ENCODE measurements around the gene PNMA6E. TPM values are rescaled to one million over a fixed set of nuclear protein-coding genes. Genes with fewer than 3 reads are reported as not detected.

Gene PNMA6E
- total and polyA plus RNA-seq, 2 donors: not detected

DNA sequence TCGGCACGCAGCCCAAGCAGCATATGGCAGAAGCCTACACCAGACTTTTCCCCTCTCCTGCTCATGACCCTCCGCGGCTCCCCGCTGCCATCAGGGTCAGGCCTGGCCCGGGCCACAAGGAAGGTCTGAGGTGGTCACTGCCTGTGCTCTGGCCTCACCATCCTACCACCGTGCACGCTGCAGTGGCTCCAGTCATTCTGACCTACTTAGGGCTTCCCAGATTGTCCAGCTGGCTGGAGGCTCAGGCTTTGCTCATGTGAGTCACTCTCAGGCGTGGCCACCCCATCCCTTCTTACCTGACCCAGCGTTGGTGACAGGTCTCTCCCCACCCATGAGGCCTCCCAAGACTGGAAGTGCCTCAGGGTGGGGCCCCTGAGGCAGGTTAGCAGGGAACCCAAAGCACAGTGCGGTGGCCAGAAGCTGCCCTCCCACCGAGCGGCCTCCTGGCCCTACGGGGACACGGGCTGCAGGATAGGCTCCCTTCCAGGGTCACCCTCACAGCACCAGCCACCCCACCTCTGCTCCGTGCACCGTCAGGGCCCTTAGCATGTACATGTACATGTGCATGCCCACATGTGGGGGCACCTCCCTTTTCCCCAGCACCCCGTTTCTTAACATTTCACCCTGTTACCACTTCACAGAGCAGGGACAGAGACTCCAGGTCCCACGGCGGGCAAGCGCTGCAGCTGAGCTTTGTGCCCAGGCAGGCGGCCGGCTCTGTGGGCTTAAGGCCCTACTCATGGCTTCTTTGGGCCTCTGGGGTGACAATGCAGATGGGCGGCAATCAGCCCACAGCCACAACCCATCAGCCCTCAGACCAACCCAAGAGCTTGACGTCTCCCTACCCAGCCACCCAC is 42.6 kb upstream of the PNMA6E start:
- WGBS: 76% methylated on average over 25 of the region's 25 CpGs
- H3K4me1 ChIP-seq (ENCODE audit: insufficient read depth): no peaks in the 10 kb centered on the region
- no peak overlapping the region for H3K27ac ChIP-seq (ENCODE audit: low read depth)
- DNase-seq (ENCODE audit: extremely low spot score): no peak
- no peak overlapping the region for H3K4me3 ChIP-seq (ENCODE audit: low read depth, low read length)
- H3K36me3 ChIP-seq (ENCODE audit: insufficient read depth): no peaks in the 10 kb centered on the region

DNA sequence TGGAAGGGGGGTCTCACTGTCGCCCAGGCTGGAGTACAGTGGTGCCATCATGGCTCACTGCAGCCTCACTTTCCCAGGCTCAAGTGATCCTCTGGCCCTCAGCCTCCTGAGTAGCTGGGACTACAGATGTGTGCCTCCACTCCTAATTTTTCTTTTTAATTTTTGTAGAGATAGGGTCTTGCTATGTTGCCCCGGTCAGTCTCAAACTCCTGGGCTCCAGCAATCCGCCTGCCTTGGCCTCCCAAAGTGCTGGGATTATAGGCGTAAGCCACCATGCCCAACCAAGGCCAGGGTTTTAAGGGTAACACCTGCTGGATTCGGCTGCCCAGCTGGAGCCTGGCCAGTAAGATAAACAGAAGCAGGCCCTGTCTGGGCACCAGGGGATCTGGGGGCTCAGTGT is 41.3 kb upstream of the PNMA6E start:
- 80% methylated on average over 5 of the region's 5 CpGs for whole genome bisulfite sequencing
- no peak for DNase-seq (ENCODE audit: extremely low spot score)

DNA sequence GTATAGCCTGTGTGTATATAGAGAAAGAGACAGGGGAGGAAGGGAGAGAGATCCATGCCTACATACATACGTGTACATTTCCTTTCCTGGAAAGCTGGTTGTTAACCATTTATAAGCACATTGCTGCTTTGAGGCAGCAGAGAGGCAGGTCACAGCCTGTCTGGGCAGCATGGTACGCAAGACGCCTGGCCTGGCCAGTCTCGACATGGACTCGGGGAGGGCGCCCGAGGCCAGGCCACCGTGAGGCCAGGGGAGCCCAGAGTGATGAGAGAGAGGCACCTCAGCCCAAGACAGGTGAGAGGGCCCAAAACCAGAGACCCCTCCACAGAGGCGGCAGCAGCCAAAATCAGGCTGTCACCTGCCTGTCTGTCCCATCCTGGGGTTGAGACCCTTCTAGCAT is 40.8 kb upstream of the PNMA6E start:
- no peaks in the 10 kb centered on the region for H3K4me1 ChIP-seq (ENCODE audit: insufficient read depth)
- WGBS: 75% methylated on average over 9 of the region's 9 CpGs
- no peak overlapping the region for H3K27ac ChIP-seq (ENCODE audit: low read depth)
- no peaks in the 10 kb centered on the region for H3K36me3 ChIP-seq (ENCODE audit: insufficient read depth)
- DNase-seq (ENCODE audit: extremely low spot score): peak; percentile 5
- no peak overlapping the region for H3K4me3 ChIP-seq (ENCODE audit: low read depth, low read length)

More for the DNA sequence above, 41.3 kb upstream of the PNMA6E start:
- H3K27ac ChIP-seq (ENCODE audit: low read depth): no peak overlapping the region
- no peaks in the 10 kb centered on the region for H3K4me1 ChIP-seq (ENCODE audit: insufficient read depth)
- no peaks in the 10 kb centered on the region for H3K36me3 ChIP-seq (ENCODE audit: insufficient read depth)
- H3K4me3 ChIP-seq (ENCODE audit: low read depth, low read length): no peak overlapping the region

DNA sequence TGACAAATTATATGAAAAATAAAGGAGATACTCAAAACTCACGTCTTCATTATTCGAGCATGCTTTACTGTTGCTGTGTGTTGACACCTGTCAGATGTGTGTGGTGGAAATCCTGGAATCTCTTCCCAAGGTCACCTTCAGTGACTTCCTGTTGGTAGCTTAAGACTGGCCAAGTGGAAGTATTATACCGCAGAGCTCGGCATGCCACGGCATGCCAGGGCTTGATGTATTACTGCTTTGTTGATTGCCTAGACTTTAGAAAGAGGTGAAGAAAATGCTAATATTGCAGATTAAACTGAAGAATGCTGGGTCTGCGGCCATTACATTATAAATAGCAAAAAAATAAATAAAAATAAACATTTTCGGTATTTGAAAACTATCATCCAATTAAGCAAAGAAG is 40.1 kb upstream of the PNMA6E start:
- Histone ChIP-seq H3K36me3 (ENCODE audit: insufficient read depth) (no peaks in the 10 kb centered on the region), H3K27ac (ENCODE audit: low read depth) (no peak overlapping the region), H3K4me1 (ENCODE audit: insufficient read depth) (no peaks in the 10 kb centered on the region), H3K4me3 (ENCODE audit: low read depth, low read length) (no peak overlapping the region)
- WGBS: 68% methylated on average over 7 of the region's 7 CpGs
- DNase-seq (ENCODE audit: extremely low spot score): no peak

DNA sequence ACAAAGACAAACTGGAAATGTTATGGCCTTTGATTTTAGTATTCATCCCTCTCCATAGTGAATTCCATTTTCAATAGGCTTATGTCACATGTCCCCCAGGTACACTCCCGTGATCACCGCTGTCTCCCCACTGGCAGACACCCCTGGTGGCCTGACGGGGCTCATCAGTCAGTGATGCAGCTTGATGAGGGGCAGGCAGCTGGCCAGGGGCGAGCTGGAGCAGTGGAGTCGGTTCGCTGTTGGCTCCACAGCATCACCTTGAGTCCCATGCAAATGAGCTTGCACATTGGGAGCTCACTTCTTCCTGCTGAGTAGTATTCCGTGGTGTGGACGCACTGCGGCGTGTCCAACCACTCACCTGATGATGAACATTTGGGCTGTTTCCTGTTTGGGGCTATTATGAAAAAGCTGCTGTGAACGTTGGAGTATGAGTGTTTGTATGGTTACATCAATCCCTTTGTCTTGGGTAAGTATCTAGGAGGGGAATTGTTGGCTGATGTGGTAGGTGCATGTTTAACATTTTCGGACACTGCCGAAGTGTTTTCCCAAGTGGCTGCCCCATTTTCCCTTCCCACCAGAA is 39.5 kb upstream of the PNMA6E start:
- Histone ChIP-seq H3K36me3 (ENCODE audit: insufficient read depth) (no peaks in the 10 kb centered on the region), H3K27ac (ENCODE audit: low read depth) (no peak overlapping the region), H3K4me3 (ENCODE audit: low read depth, low read length) (no peak overlapping the region), H3K4me1 (ENCODE audit: insufficient read depth) (no peaks in the 10 kb centered on the region)
- WGBS: 74% methylated on average over 13 of the region's 13 CpGs
- DNase-seq (ENCODE audit: extremely low spot score): no peak

DNA sequence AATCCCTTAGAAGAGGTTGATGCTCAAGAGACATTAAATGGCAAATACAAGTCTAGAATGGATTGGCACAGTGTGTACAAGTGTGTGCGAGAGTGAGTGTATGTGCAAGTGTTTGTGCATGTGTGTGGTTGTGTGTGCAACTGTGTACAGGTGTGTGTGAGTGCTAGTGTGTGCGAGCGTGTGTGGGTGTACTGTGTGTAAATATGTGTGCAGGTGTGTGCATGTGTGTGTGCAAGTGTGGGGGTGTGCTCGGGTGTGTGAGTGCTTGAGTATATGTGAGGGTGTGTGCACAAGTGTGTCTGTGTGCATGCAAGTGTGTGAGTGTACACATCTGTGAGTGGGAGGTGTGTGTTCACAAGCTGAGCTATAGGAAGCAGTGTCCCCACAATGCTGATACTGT is 38.8 kb upstream of the PNMA6E start:
- no peaks in the 10 kb centered on the region for H3K4me1 ChIP-seq (ENCODE audit: insufficient read depth)
- no peak for DNase-seq (ENCODE audit: extremely low spot score)
- no peaks in the 10 kb centered on the region for H3K36me3 ChIP-seq (ENCODE audit: insufficient read depth)
- H3K4me3 ChIP-seq (ENCODE audit: low read depth, low read length): no peak overlapping the region
- WGBS: 91% methylated on average over 4 of the region's 4 CpGs
- H3K27ac ChIP-seq (ENCODE audit: low read depth): no peak overlapping the region

DNA sequence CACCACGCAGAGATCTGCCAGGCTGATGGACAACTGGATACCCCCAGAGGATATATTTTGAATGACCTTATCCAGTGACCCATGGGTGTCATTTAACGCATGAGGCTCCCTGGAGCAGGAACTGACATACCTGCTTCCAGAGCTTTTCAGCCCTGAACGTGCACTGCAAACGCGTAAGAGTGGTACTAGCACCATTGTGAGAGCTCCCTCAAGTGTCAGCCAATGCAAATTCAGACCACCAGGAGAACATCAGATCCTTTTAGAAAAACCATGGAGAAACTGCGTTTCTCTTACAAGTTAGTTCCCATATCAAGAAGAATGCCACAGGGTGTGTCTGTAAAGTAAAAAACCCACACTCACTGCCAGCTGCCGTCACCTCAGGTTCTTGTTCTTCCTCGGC is 37.4 kb upstream of the PNMA6E start:
- no peaks in the 10 kb centered on the region for H3K4me1 ChIP-seq (ENCODE audit: insufficient read depth)
- no peaks in the 10 kb centered on the region for H3K36me3 ChIP-seq (ENCODE audit: insufficient read depth)
- no peak overlapping the region for H3K27ac ChIP-seq (ENCODE audit: low read depth)
- WGBS: 22% methylated on average over 8 of the region's 8 CpGs
- no peak for DNase-seq (ENCODE audit: extremely low spot score)
- H3K4me3 ChIP-seq (ENCODE audit: low read depth, low read length): no peak overlapping the region

DNA sequence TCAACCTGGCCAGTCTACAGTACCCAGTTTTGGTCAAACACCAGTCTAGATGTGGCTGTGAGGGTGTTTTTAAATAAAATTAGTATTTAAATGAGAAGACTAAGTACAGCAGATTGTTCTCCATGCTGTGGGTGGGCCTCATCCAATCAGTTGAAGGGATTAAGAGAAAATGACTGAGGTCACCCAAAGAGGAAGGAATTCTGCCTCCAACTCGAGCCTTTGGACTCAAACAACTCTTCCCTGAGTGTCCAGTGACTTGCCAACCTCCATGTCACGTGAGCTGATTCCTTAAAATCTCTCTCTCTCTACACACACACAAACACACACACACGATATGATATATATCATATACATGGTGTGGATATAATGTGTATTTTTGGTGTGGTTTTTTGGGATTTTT is 34.7 kb upstream of the PNMA6E start:
- Histone ChIP-seq H3K36me3 (ENCODE audit: insufficient read depth) (no peaks in the 10 kb centered on the region), H3K27ac (ENCODE audit: low read depth) (no peak overlapping the region), H3K4me3 (ENCODE audit: low read depth, low read length) (no peak overlapping the region), H3K4me1 (ENCODE audit: insufficient read depth) (no peaks in the 10 kb centered on the region)
- DNase-seq (ENCODE audit: extremely low spot score): no peak
- 69% methylated on average over 3 of the region's 3 CpGs for WGBS

DNA sequence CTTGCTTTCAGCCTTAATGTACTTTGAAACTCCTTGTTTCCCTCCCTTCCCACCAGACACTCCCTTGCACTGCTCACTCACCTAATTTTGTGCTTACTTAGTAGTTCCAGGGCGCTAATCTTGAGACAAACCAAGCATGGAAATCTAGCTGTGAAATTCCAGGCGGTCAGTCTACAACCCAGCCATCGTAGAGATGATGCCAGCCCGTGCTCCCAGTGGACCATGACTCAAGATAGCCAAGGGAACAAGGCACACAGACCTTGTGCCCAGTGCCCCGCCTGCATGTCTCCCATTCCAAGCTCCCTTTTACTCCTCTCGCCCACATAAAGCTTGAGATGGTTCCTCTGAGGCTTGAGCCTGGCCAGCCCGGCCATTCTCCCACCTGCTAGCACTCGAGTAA is 33.7 kb upstream of the PNMA6E start:
- WGBS: 89% methylated on average over 8 of the region's 8 CpGs
- Histone ChIP-seq H3K27ac (ENCODE audit: low read depth) (no peak overlapping the region), H3K36me3 (ENCODE audit: insufficient read depth) (no peaks in the 10 kb centered on the region), H3K4me3 (ENCODE audit: low read depth, low read length) (no peak overlapping the region), H3K4me1 (ENCODE audit: insufficient read depth) (no peaks in the 10 kb centered on the region)
- no peak for DNase-seq (ENCODE audit: extremely low spot score)

DNA sequence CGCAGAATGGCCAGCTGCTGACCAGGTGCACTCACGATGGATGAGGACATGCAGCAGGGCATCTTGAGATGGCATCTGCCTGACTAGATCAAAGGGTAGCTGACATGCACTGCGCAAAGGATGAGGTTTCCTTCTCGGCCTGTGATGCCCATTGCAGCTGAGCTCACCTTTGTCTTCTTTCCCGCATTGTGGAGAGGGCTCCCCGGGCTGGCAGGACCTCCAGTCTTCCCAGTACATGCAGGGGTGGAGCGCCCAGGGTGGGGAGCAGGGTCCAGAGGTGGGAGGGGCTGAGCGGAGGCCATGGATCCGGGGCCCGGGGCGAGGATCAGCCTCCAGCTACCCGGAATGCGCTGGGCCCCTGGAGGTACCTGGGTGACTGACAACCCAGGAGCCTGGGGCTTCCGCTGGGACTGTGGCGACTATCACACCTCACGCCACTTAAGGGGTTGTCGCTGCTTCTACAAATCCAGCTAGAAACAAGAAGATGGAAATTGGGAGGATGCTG is 32.7 kb upstream of the PNMA6E start:
- DNase-seq (ENCODE audit: extremely low spot score): no peak
- no peaks in the 10 kb centered on the region for H3K4me1 ChIP-seq (ENCODE audit: insufficient read depth)
- 87% methylated on average over 17 of the region's 17 CpGs for WGBS
- no peak overlapping the region for H3K27ac ChIP-seq (ENCODE audit: low read depth)
- no peak overlapping the region for H3K4me3 ChIP-seq (ENCODE audit: low read depth, low read length)
- H3K36me3 ChIP-seq (ENCODE audit: insufficient read depth): no peaks in the 10 kb centered on the region

DNA sequence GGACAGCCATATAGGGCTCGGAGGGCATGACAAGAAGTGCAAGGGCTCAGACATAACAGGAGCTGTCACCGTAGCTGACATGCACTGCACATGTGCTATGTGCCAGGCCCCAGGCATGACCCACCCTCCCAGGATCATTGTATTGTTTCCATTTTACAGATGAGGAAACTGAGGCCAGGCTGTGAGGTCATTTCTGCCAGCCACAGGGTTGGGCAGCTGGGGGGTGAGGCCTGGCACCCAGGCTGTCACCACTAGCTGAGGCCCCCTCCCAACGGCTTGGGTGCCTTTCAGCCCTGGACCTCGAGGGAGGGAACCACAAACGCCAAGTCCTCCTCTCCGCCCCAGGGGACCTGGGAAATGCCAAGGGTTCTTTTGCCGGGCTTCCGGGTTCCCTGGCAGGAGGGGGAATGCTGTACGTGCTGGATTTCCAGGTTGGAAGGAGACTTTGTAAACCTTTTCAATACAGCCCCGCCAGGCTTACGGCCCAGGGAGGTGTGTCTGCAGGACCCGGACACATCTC is 32.1 kb upstream of the PNMA6E start:
- no peak overlapping the region for H3K27ac ChIP-seq (ENCODE audit: low read depth)
- H3K36me3 ChIP-seq (ENCODE audit: insufficient read depth): no peaks in the 10 kb centered on the region
- no peak for DNase-seq (ENCODE audit: extremely low spot score)
- H3K4me1 ChIP-seq (ENCODE audit: insufficient read depth): no peaks in the 10 kb centered on the region
- H3K4me3 ChIP-seq (ENCODE audit: low read depth, low read length): no peak overlapping the region
- 64% methylated on average over 12 of the region's 12 CpGs for WGBS

DNA sequence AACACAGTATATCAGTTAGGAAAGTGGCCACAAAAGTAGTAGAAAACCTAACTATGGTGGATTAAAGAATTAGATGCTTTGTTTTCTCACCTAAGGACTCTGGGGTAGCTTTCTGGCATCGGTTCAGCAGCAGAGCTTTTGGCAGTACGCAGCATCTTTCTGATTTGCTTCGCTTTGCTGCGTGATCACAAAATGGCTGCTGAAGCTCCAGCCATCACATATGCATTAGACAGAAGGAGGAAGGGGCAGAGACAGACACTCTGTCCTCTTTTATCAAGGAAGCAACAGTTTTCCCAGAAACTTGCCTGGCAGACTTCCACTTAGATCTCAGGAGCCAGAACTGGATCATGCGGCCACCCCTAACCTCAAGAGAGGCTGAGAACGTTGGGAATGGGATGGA is 29.6 kb upstream of the PNMA6E start:
- no peak overlapping the region for H3K4me3 ChIP-seq (ENCODE audit: low read depth, low read length)
- H3K36me3 ChIP-seq (ENCODE audit: insufficient read depth): no peaks in the 10 kb centered on the region
- DNase-seq (ENCODE audit: extremely low spot score): no peak
- WGBS: 87% methylated on average over 6 of the region's 6 CpGs
- H3K27ac ChIP-seq (ENCODE audit: low read depth): no peak overlapping the region
- H3K4me1 ChIP-seq (ENCODE audit: insufficient read depth): no peaks in the 10 kb centered on the region

DNA sequence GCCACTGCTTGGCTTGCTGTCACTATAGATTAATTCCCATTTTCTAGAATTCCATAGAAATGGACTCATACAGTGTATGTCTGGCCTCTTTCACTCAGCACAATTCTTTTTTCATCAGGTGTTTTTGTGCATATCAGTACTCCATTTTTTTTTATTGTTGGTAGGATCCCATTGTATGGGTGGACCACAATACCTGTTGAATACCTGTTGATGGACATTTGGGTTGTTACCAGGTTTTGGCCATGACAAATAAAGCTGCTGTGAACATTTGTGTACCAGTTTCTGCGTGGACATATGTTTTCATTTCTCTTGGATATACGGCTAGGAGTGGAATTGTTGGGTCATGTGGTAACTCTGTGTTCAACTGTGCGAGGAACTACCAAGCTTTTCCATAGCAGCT is 25.1 kb upstream of the PNMA6E start:
- no peak overlapping the region for H3K4me3 ChIP-seq (ENCODE audit: low read depth, low read length)
- H3K36me3 ChIP-seq (ENCODE audit: insufficient read depth): no peaks in the 10 kb centered on the region
- DNase-seq (ENCODE audit: extremely low spot score): no peak
- no peaks in the 10 kb centered on the region for H3K4me1 ChIP-seq (ENCODE audit: insufficient read depth)
- no peak overlapping the region for H3K27ac ChIP-seq (ENCODE audit: low read depth)
- WGBS: 93% methylated on average over 3 of the region's 3 CpGs

DNA sequence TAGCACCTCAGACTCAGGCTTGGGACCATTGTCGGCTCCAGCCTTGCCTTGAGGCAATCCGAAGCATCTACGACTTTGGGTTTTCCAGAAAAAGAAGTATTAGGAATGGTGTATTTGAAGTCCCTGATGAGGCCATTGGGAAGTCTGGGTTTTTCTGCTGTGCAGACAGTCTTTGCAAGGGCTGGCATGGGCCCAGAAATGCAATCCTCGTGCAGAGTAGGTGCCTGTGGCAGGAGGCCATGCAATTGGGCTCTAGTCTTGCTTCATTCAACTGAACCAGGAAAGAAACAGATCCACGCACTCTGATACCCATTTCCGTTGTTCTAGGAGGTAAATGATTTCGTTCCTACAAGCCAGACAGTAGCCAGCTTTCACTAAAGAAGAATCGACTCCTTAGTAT is 22.5 kb upstream of the PNMA6E start:
- H3K4me1 ChIP-seq (ENCODE audit: insufficient read depth): no peaks in the 10 kb centered on the region
- no peak overlapping the region for H3K4me3 ChIP-seq (ENCODE audit: low read depth, low read length)
- 79% methylated on average over 8 of the region's 8 CpGs for WGBS
- no peak overlapping the region for H3K27ac ChIP-seq (ENCODE audit: low read depth)
- H3K36me3 ChIP-seq (ENCODE audit: insufficient read depth): peaks cover 1% of the 10 kb centered on the region
- no peak for DNase-seq (ENCODE audit: extremely low spot score)
